Cerebellar nuclear complex (tissue), 1 donor: ENCODE results near the gene ITIH5.
A peak's percentile ranks its signal among the peaks of the same experiment; 100 is the strongest.
"Not testable (repeated sequence)": the region's sequence is repeated elsewhere in the genome, so short reads cannot be mapped to it uniquely, and the experiment has no call there.

Experiments
- DNase-seq, 2 experiments: peaks; one replicate each; lab custom pipeline; 2025; lab: John Stamatoyannopoulos, UW

ITIH5 gene

DNA sequence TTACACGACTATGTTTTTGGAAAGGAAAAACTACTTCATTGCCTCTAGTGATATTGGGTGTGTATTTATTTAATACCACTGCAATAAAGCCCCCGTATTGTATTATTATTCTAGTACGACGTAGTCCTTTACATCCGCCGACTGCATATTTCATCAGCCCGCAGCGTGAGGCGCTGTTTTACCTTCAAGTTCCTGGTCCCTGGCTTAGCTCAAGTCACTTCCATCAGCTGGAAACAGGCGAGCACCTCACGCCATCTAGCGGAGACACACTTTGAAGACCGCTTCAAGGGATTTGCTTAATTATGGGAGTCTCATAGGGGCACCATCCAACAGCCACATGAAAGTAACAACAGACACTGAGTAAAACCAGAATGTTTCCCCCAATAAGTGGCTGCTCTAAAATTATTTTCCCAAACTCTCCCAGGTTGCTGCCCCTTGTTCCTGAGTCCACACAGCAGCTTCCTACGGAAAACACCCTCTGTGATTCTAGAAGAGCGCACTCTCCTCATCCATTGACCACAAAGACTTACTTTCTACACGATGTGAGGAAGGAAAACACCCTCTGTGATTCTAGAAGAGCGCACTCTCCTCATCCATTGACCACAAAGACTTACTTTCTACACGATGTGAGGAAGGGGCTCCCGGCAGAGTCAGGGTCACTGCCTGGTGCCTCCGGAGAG, 20.6 kb upstream of the ITIH5 start:
- peak in 1 of 2 experiments; percentile 67 for DNase-seq

DNA sequence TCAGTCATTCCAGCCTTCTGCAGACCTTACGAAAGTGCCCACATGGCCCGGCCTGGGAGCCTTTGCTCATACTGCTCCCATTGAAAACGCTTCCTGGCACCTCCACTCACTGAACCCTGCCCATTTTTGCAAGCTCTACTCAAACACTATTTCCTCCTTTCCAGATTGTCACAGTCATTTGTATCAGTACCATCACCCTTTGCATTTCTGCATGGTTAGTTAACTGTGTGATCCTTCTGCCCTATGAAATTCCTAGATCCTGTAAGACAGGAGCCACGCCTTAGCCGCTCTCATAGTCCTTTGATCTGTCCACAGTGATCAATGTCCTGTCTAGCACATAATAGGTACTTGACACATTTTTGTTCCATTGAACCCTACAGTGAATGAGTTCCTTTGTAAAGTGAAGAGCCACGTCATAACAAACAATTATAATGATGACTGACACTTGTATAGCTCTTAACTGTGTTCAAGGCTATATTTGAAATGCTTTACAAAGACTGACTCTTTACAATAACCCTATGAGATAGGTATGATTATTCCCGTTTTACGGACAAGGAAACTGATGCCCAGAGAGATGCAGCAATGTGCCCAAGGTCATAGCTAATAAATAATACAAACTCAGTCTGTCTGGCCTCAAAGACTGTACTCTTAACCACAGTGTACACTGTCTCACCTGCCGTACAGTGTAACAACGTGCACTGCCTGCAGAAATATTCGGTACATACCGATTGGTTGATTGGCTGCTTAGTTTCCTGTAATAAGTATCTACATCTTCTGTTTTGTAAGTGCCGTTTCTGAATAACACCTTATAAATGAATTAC, 19.8 kb upstream of the ITIH5 start:
- no peak for DNase-seq

DNA sequence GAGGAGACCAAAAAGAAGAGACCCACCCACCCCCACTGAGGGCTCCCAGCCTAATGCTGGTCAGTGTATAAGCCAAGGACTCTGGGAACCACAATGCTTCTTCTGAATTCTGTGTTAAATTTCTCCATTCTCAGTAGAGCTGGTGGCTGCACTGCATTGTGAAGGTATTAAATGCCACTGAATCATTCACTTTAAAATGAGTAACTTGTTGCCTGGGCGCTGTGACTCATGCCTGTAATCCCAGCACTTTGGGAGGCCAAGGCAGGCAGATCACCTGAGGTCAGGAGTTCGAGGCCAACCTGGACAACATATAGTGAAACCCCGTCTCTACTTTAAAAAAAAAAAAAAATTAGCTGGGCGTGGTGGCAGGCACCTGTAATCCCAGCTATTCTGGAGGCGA, 13.3 kb upstream of the ITIH5 start:
- not testable (repeated sequence) for DNase-seq

DNA sequence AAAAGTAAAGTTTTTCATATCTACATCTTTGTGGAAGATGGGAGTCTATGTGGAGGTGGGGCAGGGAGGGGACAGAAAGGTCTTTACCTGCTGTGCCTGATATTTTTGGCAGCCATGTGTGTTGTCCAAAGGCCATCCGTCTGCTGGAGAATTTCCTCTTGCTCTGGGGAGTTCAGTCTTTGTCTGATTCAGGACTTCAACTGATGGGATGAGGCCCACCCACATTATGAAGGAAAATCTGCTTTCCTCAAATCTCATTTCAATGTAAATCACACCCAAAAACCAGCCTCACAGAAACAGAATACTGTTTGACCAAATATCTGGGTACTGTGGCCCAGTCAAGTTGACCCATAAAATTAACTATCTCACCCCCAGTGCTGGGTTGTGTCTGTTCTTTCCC, 12.5 kb upstream of the ITIH5 start:
- no peak for DNase-seq

DNA sequence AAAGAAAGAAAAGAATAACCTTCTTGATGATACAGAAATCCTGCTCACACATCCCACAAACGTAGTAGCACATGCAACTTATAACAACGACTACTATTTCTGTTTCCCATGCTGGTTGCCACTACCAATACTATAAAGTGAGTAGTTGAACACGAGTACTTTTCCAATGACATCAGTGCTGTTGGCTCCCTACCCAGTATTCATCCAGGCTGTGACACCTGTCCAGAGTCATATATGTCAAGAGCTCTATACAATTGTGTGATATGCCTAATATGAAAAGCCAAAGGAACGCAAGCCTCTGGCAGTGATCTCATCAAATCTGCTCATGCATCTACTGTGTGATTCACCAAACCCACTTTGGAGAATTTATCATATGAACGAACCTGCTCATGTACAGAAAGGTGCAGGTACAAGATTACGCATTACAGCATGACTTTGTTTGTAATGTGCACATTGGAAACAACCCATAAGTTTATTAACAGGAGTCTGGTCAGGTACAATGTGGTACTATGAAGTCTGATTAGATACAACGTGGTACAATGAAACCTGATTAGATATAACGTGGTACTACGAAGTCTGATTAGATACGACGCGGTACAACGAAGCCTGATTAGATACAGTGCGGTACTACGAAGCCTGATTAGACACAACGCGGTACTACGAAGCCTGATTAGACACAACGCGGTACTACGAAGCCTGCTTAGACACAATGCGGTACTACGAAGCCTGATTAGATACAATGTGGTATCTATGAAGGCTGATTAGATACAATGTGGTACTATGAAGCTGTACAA, 5.8 kb upstream of the ITIH5 start:
- DNase-seq = no peak

DNA sequence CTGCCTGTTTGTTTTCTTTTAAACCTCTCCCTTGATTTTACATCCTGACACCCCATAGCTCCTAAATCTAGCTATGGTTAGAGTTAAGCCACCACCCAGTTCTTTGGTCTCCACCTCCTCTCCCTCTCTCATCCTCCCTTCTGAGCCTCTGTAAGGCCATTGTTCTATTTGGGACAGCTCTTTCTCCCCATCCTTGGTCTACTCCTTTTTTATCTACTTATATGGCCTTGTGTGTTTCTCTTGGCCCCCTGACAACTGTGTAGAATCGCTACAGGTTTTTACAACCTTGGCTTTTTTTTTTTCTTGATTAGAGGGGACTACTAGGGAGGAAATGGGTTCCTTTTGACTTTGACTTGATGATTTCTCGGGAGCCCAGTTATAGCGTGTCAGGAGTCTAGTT, 3.4 kb upstream of the ITIH5 start:
- DNase-seq = no peak

DNA sequence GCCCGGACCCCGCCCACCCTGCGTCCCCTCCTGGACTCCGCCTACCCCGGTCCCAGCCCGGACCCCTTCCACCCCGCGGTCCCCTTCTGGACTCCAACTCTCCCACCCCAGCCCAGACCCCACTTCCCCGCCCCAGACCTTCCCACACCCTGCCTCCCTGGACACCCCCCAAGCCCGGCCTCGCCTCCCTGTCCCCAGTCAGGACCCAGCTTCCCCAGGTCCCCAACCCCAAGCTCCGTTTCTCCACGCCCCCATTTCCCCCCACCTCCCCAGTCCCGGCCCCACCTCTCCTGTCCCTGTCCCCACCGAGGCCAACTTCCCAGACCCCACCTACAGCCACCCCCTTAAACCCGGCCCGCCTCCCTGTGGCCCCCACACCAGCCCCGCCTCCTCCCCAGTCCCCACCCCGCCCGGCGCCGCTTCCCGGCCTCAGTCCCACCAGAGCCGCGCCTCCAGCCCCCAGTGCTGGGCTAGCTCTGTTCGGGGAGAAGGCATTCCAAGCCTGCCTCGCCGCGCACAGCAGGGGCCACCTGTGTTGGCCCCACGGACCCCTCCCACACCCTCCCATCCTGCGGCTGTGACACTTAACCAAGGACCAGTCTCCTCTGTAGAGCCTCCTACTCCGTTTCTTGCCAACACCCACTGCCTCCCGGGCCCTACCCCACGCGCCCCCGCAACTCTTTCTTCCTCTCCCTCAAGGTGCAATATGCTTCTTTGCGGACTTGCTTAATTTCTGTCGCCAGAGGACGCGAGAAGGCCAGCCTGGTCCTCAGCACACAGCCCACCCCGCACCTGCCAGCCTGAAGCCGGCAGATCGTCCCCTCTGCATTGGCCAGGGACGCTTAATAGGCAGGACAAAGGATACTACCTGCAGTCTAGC, 736 bp upstream of the ITIH5 start:
- DNase-seq = no peak

DNA sequence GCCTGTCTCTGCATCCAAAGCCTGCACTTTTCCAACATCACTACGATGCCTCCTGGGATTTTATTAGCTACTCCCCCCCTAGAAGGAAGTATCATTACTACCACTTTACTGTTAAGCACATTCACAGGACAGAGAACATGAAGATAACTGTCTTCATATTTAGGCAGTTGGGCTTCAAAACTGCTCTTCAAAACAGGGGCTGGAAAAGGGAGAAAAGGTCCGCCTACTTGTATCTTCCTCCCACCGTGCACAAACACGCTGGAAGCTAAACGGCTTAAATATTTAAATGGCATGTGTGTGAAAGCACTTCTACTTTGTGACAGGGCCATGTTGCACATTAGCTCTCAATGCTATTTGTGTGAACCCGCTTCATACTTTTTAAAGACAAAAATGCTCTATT, 999 bp downstream of the ITIH5 start:
- no peak for DNase-seq

DNA sequence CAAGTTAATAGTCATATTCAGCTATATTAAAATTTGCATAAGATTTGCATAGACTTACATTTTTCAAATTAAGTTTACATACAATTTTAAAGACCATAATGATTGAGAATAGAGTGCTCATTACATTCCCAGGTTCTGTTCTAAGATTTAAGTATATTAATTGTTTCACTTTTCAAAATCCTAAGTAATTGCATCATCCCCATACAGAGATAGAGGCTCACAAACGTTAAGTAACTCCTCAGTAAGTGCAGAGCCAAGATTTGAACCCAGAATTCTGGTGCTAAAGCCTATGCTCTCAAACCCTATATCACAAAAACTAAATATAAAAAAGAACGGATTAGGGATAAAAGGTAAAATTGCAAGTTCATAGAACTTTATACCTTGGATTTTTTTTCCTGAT, 2.1 kb downstream of the ITIH5 start:
- DNase-seq = no peak

DNA sequence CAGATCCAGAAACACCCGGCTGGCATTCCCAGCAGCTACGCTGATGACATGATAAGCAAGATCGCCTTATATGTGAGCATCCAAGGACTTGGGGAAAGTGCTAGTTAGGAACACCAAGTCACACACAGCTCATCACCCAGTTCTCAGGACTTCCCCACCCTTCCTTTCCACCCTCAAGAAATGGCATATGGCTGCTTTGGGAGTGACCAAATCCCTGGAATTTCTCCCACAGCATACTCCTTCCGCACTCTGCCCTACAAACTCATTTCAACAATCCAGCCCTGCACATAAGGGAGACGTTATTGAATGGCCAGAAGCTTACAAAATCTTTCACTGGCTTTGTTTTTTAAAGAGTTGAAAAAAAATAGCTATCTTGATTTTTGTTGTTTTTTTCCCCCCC, 4.2 kb downstream of the ITIH5 start:
- no peak for DNase-seq

DNA sequence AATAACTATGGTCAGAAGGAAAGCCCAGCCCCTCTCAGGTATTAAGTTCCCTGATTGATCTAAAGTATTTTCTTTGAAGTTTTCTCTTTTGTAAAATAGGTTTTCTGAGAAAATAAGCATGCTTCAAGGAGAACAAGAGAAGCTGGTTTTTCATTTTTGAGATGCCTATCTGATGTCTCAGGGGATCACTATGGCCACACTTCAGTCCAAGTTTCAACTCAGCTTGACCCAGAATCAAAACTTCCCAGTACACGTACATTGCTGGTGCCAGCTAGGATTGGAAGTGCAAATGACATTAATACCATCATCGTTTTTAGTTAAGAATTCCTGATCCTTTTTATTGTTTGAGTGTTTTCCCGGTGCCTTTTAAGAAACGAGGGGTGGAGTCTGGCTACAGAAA, 7.2 kb downstream of the ITIH5 start:
- no peak for DNase-seq

DNA sequence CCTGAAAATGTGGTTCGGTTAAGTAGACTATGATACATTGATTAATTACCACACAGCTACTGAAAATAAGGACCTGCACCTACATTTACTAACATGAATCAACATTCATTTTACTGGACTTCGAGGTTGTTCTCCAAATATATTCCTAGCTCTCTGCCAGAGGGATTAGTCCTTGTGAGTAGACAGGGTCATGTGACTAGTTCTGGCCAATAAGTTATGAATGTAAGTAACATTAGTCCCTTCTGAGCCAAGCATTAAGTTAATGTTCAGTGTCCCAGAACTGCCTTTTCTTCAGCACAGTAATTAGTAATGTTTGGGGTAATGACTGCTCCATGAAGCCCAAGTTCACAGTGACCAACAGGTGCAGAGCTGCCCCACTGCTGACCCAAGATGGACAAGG, 9.2 kb downstream of the ITIH5 start:
- DNase-seq = no peak

DNA sequence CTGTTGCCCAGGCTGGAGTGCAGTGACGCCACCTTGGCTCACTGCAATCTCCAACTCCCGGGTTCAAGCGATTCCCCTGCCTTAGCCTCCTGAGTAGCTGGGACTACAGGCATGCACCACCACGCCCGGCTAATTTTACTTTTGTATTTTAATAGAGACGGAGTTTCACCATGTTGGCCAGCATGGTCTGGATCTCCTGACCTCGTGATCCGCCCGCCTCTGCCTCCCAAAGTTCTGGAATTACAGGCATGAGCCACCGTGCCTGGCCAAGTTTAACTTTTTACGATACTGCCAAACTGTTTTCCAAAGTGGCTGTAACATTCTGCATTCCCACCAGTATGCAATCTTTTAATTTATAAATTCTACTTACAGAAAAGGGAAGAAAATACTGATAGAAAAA, 9.7 kb downstream of the ITIH5 start:
- DNase-seq = not testable (repeated sequence)

DNA sequence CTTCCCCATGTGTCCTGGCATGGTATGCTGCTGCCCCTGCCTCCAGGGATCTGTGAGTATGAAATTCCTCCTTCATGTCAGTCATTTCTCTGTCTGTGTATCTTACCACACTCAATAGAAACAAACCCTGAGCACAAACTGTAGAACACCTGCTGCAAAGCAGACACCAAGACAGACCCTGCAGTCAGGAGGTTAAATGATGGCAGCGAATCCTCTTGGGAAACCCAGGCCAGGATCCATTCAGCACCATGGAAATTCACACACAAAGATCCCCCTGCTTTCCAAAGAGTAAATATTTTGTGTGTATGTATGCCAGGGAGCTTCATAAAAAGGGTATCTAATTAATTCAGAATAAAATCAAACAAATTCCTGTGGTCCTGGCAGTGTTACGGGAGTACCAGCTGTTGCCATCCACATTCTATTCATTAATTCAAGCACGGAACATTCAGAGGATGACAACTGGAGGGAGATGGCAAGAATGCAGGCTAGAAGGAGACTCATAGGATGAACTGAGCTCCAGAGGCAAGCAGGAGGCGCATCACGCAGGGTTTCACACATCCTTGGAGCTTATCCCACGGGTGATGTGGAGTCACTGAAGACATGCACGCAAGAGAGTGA, 14.8 kb downstream of the ITIH5 start:
- DNase-seq = no peak

DNA sequence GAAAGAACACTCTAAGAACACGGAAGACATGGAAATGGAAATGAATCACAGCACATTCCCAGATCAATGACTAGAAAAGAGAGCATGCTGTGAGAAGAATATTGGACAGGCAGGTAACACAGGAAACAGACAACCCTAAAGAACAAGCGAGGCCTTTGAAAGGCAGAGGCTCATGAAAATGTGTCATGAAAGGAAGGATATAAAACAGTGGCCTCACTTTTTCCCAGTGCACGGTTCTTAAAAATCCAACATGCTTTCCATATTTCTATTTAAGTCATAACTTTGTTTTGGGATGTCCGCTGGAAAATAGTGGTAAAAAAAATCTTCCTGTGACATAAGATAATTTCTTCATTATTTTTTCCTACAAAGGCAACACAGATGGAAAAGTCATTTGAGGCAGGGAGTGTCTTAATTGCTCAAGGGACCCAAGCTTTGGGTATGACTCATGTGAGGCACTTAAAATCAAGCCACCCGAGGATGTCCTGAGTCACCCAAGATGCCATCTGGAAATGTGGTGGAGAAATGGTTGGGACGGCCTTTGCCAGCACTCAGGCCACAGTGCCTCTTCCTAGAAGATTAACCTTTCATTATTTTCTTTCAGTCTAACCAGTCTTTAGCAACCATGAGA, 17.0 kb downstream of the ITIH5 start:
- no peak for DNase-seq

DNA sequence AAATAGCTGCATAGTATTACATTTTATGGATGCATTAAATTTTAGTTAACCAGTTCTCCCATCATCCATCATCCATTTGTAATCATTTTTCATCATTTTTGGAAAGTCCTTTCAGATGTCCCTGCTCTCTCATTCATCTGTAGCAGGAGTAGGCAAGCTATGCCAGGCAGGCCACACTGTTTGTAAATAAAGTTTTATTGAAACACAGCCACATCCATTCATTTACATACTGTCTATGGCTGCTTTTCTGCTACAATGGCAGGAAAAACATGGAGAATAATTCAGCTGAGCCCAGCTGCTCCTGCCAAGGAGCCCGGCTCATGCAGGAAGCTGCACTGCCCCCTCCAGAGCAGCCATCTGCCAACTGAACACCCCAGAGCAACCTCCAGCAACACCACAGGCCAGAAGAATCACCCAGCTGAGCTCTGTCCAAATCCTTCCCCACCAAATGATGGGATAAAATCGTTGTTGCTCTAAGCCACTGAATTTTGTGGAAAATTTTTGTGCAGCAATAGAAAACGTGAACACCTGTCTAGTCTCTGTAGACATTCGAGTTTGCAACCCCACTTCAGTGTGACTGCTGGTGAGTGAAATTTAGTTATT, 19.6 kb downstream of the ITIH5 start:
- no peak for DNase-seq

DNA sequence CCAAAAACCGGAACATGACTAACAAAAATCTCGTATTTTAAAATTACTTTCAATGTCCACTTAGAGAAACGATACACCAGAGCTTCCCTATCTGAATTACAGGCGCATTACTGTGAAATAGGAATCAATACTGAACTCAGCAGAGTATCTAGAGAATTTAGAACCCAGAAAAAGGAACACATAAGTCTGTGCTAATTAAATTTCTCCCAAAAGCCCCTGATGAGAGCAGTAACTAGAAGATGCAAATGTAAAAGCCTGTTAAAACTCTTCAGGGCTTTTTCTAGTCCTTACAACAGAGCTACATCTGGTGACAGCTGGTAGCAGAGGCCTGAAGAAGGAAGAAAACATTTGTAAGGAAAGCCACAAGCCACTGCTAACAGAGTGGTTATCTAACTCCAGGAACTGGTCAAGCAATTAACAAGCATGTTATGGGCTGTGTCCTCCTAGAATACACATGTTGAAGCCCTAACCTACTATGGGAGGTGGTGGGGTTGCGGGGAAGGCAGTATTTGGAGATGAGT, 24.2 kb downstream of the ITIH5 start:
- no peak for DNase-seq

DNA sequence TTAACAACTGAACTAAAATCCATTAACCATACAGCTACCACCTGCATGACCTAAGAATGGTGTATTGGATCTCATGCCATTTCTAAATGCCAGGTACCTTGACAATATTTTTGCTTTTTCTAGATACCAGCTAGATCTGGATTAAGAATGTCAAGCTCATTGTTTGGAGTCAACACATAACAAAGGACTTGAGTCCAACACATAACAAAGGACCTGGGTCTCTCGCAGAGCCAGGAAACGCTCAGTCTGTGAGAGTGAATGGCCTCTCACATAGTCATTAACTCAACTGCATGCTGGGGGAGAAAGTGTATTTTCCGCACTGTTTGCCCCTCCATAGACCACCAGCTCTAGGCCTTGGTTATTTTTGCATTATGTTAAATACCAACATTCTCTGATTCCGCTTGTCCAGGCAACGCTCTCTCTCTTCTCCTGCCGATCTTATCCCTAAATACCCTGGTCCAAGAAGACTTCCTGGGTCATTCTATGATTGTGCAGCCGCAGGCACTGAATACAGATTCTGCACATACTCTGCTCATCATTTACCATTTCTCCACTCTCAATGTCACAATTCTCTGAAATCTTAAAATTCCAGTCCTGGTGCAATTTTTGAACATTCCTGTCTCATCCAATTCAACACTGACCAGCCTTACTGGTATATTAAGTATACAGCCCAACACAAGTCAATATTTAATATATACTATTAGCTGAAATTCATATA, 31.2 kb downstream of the ITIH5 start:
- no peak for DNase-seq

DNA sequence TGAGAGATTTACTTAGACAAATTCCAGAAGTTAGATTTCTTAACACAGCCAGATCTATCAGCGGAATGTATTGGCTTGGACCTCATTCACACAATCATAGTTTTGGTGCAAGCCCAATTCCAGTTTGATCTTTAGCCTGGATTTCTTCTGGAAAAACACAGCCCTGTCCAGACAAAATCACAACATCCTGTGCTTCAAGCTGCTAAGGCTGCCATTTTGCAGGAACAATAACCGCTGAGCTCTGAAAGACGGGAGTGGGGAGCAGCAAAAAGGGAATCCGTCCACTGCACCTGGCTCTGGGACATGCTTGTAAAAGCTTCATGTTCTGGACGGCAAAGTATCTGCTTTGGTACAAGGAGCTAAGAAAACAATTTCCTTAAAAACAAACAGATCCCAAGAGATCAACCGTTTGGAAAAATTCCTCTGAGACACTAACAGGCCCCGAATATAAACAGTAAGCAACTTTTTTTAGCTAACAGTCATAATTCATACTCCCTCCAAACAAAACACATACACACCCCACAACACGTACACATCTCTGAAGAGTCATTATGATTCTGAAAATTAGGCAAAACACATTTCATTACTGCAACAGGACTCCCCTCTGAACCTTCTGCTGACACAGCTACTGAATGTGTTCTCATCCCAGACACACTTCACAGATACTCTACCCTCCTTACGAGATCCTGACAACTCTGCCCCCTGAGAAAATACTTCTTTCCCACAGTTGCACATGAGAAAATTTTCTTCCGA, 32.4 kb downstream of the ITIH5 start:
- no peak for DNase-seq
